HepG2 (cell line): ENCODE measurements around the gene DOCK10.

Experiments used
- CENPBD1 ChIP-seq: sonication (generic); formaldehyde crosslinking; IDR thresholded peaks from 2 replicates; pipeline ENCODE4 v1.8.0; 2022; ENCODE audit warnings: missing genetic modification reagents, low read depth, mild to moderate bottlenecking, borderline replicate concordance
- NBN ChIP-seq: fragments of 450-650 bp; conservative IDR thresholded peaks from 2 replicates; pipeline ENCODE4 v1.6.1; 2017
- POLR2A ChIP-seq, 2 experiments: IDR thresholded peaks; 2 replicates each; pipeline ENCODE4 v1.6.1; 2011; ENCODE audit warnings: low read depth in 2 of 2, low read length in 2 of 2, mild to moderate bottlenecking in 1 of 2, moderate library complexity in 1 of 2; ENCODE audit not compliant: insufficient read depth in 1 of 2
- RXRA ChIP-seq: sonication (generic); formaldehyde crosslinking; IDR thresholded peaks from 2 replicates; pipeline ENCODE4 v1.5.1; 2020; ENCODE audit warnings: missing genetic modification reagents
- SMC3 ChIP-seq: IDR thresholded peaks from 2 replicates; pipeline ENCODE4 v1.6.1; 2011; ENCODE audit warnings: low read length, improper control_type of control experiment
- TF ChIP-seq, protein P1 (sequence below): sonication (generic); formaldehyde crosslinking; IDR thresholded peaks from 2 replicates; pipeline ENCODE4 v1.5.0; 2020; ENCODE audit warnings: mild to moderate bottlenecking, missing genetic modification reagents, moderate library complexity
- TF ChIP-seq, protein P2 (sequence below): sonication (generic); formaldehyde crosslinking; IDR thresholded peaks from 2 replicates; pipeline ENCODE4 v1.4.0; 2020; ENCODE audit warnings: missing genetic modification reagents

DNA sequence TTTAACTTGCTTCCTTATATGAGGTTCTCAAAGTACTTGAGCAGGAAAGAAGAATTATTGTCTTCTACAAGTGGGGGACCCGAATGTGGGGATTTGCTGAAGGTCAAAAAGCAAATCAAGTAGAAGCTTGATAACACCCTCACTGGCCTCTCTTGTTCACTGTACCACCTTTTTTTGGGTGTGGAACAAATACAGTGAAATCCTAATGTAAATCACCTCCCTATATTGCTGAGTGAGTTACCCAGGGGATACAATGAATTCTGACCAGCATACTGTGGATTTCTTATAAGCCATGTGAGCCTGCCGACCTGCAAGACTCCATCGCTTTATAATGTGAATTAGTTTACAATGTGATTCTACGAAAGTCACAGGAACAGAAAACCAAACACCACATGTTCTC, 66.5 kb downstream of the DOCK10 start:
- no peak for TF ChIP-seq CENPBD1 (CRISPR knock-in tag)
- TF ChIP-seq, protein P1, sequence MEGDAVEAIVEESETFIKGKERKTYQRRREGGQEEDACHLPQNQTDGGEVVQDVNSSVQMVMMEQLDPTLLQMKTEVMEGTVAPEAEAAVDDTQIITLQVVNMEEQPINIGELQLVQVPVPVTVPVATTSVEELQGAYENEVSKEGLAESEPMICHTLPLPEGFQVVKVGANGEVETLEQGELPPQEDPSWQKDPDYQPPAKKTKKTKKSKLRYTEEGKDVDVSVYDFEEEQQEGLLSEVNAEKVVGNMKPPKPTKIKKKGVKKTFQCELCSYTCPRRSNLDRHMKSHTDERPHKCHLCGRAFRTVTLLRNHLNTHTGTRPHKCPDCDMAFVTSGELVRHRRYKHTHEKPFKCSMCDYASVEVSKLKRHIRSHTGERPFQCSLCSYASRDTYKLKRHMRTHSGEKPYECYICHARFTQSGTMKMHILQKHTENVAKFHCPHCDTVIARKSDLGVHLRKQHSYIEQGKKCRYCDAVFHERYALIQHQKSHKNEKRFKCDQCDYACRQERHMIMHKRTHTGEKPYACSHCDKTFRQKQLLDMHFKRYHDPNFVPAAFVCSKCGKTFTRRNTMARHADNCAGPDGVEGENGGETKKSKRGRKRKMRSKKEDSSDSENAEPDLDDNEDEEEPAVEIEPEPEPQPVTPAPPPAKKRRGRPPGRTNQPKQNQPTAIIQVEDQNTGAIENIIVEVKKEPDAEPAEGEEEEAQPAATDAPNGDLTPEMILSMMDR (CRISPR knock-in tag) = no peak
- no peak for TF ChIP-seq RXRA
- no peak for TF ChIP-seq NBN
- TF ChIP-seq, protein P2, sequence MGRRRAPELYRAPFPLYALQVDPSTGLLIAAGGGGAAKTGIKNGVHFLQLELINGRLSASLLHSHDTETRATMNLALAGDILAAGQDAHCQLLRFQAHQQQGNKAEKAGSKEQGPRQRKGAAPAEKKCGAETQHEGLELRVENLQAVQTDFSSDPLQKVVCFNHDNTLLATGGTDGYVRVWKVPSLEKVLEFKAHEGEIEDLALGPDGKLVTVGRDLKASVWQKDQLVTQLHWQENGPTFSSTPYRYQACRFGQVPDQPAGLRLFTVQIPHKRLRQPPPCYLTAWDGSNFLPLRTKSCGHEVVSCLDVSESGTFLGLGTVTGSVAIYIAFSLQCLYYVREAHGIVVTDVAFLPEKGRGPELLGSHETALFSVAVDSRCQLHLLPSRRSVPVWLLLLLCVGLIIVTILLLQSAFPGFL (CRISPR knock-in tag) = no peak
- no peak for TF ChIP-seq POLR2A (IDR thresholded peaks at IDR 0.05; ENCODE audit: insufficient read depth in 1 of 2, low read depth in 2 of 2, low read length in 2 of 2)
- TF ChIP-seq SMC3 = no peak
